GM23338 (cell line): Measurements from ENCODE around the gene CNPY3. TPM values are rescaled to one million over a fixed set of nuclear protein-coding genes. Genes with fewer than 3 reads are reported as not detected.

Experiments used
- ATAC-seq: fragments of 200-7000 bp; cut with Tn5 transposase; 3 replicates; pipeline ENCODE4 v1.9.1; 2020
- DNase-seq: peaks from one replicate; pipeline ENCODE4 v3.0.0-alpha.2; 2015; ENCODE audit warnings: low spot score
- H2AFZ ChIP-seq: fragments of 200-600 bp; sonication (generic); 2 replicates; pipeline ENCODE4 v1.8.0; 2016; ENCODE audit warnings: antibody characterized with exemption, mild to moderate bottlenecking, moderate library complexity
- H3F3A ChIP-seq: fragments of 200-600 bp; sonication (generic); replicated peaks from 2 replicates; pipeline ENCODE4 v1.8.0; 2017; ENCODE audit warnings: antibody characterized with exemption, mixed run types, low read depth
- H3K27ac ChIP-seq: fragments of 200-600 bp; sonication (generic); 2 replicates; pipeline ENCODE4 v1.6.1; 2016; ENCODE audit warnings: low read depth
- H3K27me3 ChIP-seq: fragments of 200-600 bp; sonication (generic); 2 replicates; pipeline ENCODE4 v1.8.0; 2016; ENCODE audit warnings: mild to moderate bottlenecking, mixed run types, moderate library complexity; ENCODE audit not compliant: insufficient read depth
- H3K36me3 ChIP-seq: fragments of 200-600 bp; sonication (generic); 2 replicates; pipeline ENCODE4 v1.8.0; 2016; ENCODE audit warnings: mild to moderate bottlenecking; ENCODE audit not compliant: insufficient read depth
- H3K4me1 ChIP-seq: fragments of 200-600 bp; sonication (generic); 2 replicates; pipeline ENCODE4 v1.8.0; 2016; ENCODE audit warnings: mild to moderate bottlenecking, moderate library complexity; ENCODE audit not compliant: insufficient read depth
- H3K4me2 ChIP-seq: fragments of 200-600 bp; sonication (generic); 2 replicates; pipeline ENCODE4 v1.7.1; 2017; ENCODE audit warnings: mixed run types
- H3K4me3 ChIP-seq: fragments of 200-600 bp; sonication (generic); 2 replicates; pipeline ENCODE4 v1.6.1; 2016; ENCODE audit warnings: mixed run types
- H3K79me2 ChIP-seq: fragments of 200-600 bp; sonication (generic); replicated peaks from 2 replicates; pipeline ENCODE4 v1.8.0; 2017; ENCODE audit warnings: mild to moderate bottlenecking; ENCODE audit not compliant: insufficient read depth
- H3K9me2 ChIP-seq: fragments of 200-600 bp; sonication (generic); 2 replicates; pipeline ENCODE4 v1.8.0; 2017; ENCODE audit not compliant: insufficient read depth
- H4K20me1 ChIP-seq: fragments of 200-600 bp; sonication (generic); replicated peaks from 2 replicates; pipeline ENCODE4 v1.8.0; 2017; ENCODE audit warnings: mild to moderate bottlenecking; ENCODE audit not compliant: insufficient read depth
- H3K27ac Mint-ChIP-seq: 2 replicates; pipeline ENCODE4 v1.8.0; 2020; ENCODE audit warnings: inconsistent platforms, mild to moderate bottlenecking, moderate library complexity, mixed read lengths
- H3K27me3 Mint-ChIP-seq: 3 replicates; pipeline ENCODE4 v1.8.0; 2022; ENCODE audit warnings: low read depth, mild to moderate bottlenecking, moderate library complexity, mixed read lengths, inconsistent platforms; ENCODE audit not compliant: insufficient read depth, poor library complexity
- H3K36me3 Mint-ChIP-seq: 3 replicates; pipeline ENCODE4 v1.8.0; 2021; ENCODE audit warnings: low read depth, mild to moderate bottlenecking, inconsistent platforms, moderate library complexity, mixed read lengths
- H3K4me1 Mint-ChIP-seq: 3 replicates; pipeline ENCODE4 v1.8.0; 2020; ENCODE audit warnings: mild to moderate bottlenecking, inconsistent platforms, mixed read lengths
- H3K4me3 Mint-ChIP-seq: 3 replicates; pipeline ENCODE4 v1.8.0; 2021; ENCODE audit warnings: moderate library complexity, mild to moderate bottlenecking, inconsistent platforms, mixed read lengths
- H3K9me3 Mint-ChIP-seq: 3 replicates; pipeline ENCODE4 v1.8.0; 2020; ENCODE audit warnings: moderate library complexity, mild to moderate bottlenecking, inconsistent platforms, mixed read lengths
- CREB1 ChIP-seq: fragments of 250-450 bp; sonication (Bioruptor Pico); IDR thresholded peaks from 2 replicates; pipeline ENCODE4 v1.5.0; 2020; ENCODE audit warnings: low read depth, mild to moderate bottlenecking, moderate library complexity
- EZH2 ChIP-seq: fragments of 200-600 bp; sonication (generic); IDR thresholded peaks from one replicate; pipeline ENCODE4 v1.8.0; 2017; ENCODE audit warnings: antibody characterized with exemption, mild to moderate bottlenecking, low read depth; ENCODE audit not compliant: unreplicated experiment
- EZH2phosphoT487 ChIP-seq: fragments of 200-600 bp; sonication (generic); IDR thresholded peaks from one replicate; pipeline ENCODE4 v1.8.1; 2018; ENCODE audit warnings: antibody characterized with exemption; ENCODE audit not compliant: unreplicated experiment
- JUNB ChIP-seq: IDR thresholded peaks from one replicate; pipeline ENCODE4 v1.6.1; 2016; ENCODE audit warnings: antibody characterized with exemption; ENCODE audit not compliant: unreplicated experiment
- NANOG ChIP-seq: IDR thresholded peaks from 2 replicates; pipeline ENCODE4 v1.6.1; 2016; ENCODE audit warnings: antibody characterized with exemption, borderline replicate concordance
- POLR2AphosphoS5 ChIP-seq: IDR thresholded peaks from 2 replicates; pipeline ENCODE4 v1.6.1; 2016; ENCODE audit warnings: antibody characterized with exemption, low read depth
- STAT1 ChIP-seq: IDR thresholded peaks from one replicate; pipeline ENCODE4 v1.6.1; 2016; ENCODE audit warnings: antibody characterized with exemption; ENCODE audit not compliant: unreplicated experiment
- ZNF331 ChIP-seq: fragments of 250-450 bp; sonication (Bioruptor Pico); IDR thresholded peaks from 2 replicates; pipeline ENCODE4 v1.5.0; 2020; ENCODE audit warnings: low read depth, mild to moderate bottlenecking, moderate library complexity
- polyA plus RNA-seq: library from polyadenylated mRNA; unstranded; fragments of >200 nt; fragmentation: Nextera tagmentation; extraction: Ambion mirVana; gene quantifications from 2 replicates; pipeline ENCODE4 v1.2.1, GENCODE V29; 2016
- total RNA-seq: library from RNA; depleted of rRNA; stranded (reverse); fragments of >200 nt; shearing (Covaris generic); gene quantifications from 2 replicates; pipeline ENCODE4 v1.2.3, GENCODE V29; 2014
- TF ChIP-seq, protein P1 (sequence below), 2 experiments: fragments of 200-600 bp in 1 of 2; sonication (generic) in 1 of 2; conservative IDR thresholded peaks; 2 replicates each; pipeline versions ENCODE4 v1.5.1 to v1.6.1; 2016 to 2017; ENCODE audit warnings: antibody characterized with exemption in 2 of 2, low read depth in 2 of 2, mild to moderate bottlenecking in 2 of 2, moderate library complexity in 1 of 2
- TF ChIP-seq, protein P2 (sequence below): IDR thresholded peaks from one replicate; pipeline ENCODE4 v1.6.1; 2018; ENCODE audit warnings: antibody characterized with exemption; ENCODE audit not compliant: unreplicated experiment
- TF ChIP-seq, protein P3 (sequence below): IDR thresholded peaks from 2 replicates; pipeline ENCODE4 v1.6.1; 2016; ENCODE audit warnings: antibody characterized with exemption

Gene CNPY3
- total and polyA plus RNA-seq, 2 experiments from 2014 or later: 67.0 to 74.5 TPM

DNA sequence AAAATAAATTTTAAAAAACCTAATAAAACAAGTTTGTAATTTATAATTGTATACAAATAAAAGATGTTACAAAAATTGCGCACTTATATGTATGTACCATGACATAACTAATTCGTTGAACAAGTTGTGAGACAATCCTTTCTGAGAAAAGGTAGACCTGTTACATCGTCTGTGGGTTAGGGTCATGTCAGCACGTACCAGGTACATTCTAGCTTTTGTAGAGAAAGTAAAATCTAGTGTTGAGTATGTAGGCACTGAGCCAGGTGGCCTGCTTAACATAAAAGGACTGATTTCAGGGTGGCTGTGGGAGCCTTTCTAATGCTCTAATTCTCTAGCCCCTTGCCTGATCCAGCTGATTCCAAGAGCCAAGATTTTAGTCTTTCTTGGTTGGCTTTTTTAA, 39.5 kb upstream of the CNPY3 start (continued):
- TF ChIP-seq, protein P1, sequence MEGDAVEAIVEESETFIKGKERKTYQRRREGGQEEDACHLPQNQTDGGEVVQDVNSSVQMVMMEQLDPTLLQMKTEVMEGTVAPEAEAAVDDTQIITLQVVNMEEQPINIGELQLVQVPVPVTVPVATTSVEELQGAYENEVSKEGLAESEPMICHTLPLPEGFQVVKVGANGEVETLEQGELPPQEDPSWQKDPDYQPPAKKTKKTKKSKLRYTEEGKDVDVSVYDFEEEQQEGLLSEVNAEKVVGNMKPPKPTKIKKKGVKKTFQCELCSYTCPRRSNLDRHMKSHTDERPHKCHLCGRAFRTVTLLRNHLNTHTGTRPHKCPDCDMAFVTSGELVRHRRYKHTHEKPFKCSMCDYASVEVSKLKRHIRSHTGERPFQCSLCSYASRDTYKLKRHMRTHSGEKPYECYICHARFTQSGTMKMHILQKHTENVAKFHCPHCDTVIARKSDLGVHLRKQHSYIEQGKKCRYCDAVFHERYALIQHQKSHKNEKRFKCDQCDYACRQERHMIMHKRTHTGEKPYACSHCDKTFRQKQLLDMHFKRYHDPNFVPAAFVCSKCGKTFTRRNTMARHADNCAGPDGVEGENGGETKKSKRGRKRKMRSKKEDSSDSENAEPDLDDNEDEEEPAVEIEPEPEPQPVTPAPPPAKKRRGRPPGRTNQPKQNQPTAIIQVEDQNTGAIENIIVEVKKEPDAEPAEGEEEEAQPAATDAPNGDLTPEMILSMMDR (conservative IDR thresholded peaks at IDR 0.05; ENCODE audit: low read depth in 2 of 2): no peak
- TF ChIP-seq POLR2AphosphoS5: no peak
- no peak for TF ChIP-seq EZH2phosphoT487
- TF ChIP-seq STAT1: no peak
- TF ChIP-seq NANOG: no peak
- no peak for TF ChIP-seq JUNB
- no peak for TF ChIP-seq EZH2
- TF ChIP-seq ZNF331: no peak

DNA sequence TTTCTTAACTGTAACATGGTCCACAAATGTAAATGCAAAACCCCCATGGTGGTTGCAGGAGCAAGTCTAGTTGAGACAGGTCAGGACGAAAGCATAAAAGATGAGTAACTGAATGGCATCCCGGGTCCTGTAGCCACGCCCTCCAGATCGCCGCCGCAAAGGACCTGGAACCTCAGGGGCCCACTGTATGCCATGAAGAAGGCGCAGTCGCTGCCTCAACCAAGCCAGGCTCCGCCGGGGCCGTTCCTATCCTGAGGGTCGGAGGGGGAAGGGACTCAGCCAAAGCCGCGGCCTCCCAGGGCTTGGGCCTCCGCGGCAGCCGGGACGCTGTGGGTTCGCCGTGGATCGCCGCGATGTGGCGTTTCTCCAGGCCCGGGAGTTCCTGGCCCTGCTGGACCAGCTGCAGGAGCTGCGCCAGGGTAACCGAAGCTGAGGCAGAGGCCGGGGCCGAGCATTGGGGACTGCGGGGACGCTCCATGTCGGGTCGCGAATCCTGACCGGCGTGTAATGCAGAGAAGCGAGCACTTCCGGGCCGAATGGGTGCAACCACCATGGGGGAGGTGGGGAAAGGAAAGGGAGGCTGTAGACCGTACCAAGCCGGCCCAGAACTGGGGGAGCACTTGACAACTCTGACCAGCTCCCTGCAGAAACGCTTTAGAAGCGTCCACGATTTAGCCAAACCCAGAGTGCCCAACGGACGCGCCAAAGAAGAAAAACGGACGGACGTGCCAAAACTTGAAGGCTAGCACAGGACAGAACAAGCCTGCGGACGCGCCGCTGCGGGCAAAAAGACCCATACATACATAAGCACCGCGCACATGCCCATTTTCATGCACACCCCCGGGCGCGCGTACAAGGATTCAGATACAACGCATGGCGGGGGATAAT, 38.7 kb upstream of the CNPY3 start:
- H3K79me2 ChIP-seq: no peaks in the 10 kb centered on the region
- DNase-seq (peak; percentile 98), ATAC-seq (peak; percentile 91)
- H2AFZ ChIP-seq: peak overlapping the region; percentile 99
- peak overlapping the region; percentile 94 for H3K27ac ChIP-seq
- peak overlapping the region; percentile 70 for H3K4me2 ChIP-seq
- H3F3A ChIP-seq: peaks cover 29% of the 10 kb centered on the region
- peaks cover 10% of the 10 kb centered on the region; the same call in 1 of the 2 replicates for H3K36me3 ChIP-seq
- H3K9me2 ChIP-seq: no peaks in the 10 kb centered on the region
- Mint-ChIP-seq H3K4me3 (peak overlapping the region; percentile 87), H3K9me3 (no peaks in the 10 kb centered on the region), H3K27me3 (peaks cover 9% of the 10 kb centered on the region), H3K27ac (peak overlapping the region; percentile 97), H3K36me3 (peaks cover 31% of the 10 kb centered on the region), H3K4me1 (peaks cover 14% of the 10 kb centered on the region; the same call in 1 of the 3 replicates)
- H3K27me3 ChIP-seq: no peaks in the 10 kb centered on the region
- TF ChIP-seq STAT1: no peak
- TF ChIP-seq NANOG: no peak; the same call in 1 of the 2 replicates
- TF ChIP-seq, protein P1 (conservative IDR thresholded peaks at IDR 0.05; ENCODE audit: low read depth in 2 of 2): no peak
- TF ChIP-seq, protein P2, sequence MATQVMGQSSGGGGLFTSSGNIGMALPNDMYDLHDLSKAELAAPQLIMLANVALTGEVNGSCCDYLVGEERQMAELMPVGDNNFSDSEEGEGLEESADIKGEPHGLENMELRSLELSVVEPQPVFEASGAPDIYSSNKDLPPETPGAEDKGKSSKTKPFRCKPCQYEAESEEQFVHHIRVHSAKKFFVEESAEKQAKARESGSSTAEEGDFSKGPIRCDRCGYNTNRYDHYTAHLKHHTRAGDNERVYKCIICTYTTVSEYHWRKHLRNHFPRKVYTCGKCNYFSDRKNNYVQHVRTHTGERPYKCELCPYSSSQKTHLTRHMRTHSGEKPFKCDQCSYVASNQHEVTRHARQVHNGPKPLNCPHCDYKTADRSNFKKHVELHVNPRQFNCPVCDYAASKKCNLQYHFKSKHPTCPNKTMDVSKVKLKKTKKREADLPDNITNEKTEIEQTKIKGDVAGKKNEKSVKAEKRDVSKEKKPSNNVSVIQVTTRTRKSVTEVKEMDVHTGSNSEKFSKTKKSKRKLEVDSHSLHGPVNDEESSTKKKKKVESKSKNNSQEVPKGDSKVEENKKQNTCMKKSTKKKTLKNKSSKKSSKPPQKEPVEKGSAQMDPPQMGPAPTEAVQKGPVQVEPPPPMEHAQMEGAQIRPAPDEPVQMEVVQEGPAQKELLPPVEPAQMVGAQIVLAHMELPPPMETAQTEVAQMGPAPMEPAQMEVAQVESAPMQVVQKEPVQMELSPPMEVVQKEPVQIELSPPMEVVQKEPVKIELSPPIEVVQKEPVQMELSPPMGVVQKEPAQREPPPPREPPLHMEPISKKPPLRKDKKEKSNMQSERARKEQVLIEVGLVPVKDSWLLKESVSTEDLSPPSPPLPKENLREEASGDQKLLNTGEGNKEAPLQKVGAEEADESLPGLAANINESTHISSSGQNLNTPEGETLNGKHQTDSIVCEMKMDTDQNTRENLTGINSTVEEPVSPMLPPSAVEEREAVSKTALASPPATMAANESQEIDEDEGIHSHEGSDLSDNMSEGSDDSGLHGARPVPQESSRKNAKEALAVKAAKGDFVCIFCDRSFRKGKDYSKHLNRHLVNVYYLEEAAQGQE: no peak
- TF ChIP-seq, protein P3, sequence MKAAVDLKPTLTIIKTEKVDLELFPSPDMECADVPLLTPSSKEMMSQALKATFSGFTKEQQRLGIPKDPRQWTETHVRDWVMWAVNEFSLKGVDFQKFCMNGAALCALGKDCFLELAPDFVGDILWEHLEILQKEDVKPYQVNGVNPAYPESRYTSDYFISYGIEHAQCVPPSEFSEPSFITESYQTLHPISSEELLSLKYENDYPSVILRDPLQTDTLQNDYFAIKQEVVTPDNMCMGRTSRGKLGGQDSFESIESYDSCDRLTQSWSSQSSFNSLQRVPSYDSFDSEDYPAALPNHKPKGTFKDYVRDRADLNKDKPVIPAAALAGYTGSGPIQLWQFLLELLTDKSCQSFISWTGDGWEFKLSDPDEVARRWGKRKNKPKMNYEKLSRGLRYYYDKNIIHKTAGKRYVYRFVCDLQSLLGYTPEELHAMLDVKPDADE: peak; percentile 25; the same call in 1 of the 2 replicates
- peak; percentile 91 for TF ChIP-seq POLR2AphosphoS5
- 0 out of 2 replicates have a peak, but pooled peaks have one; percentile 31 for TF ChIP-seq CREB1
- peak overlapping the region; percentile 73 for H3K4me3 ChIP-seq
- H3K4me1 ChIP-seq: peaks cover 7% of the 10 kb centered on the region; the same call in 1 of the 2 replicates
- 0 out of 2 replicates have a peak, but pooled peaks cover 6% of the 10 kb centered on the region for H4K20me1 ChIP-seq
